ENCODE measurements around the gene NOTCH3.

Gene NOTCH3

GRCh38 chr19:15195371-15196334 is 5.1 kb downstream of the NOTCH3 start:
- DNase-seq: peak in 1 of 2 donors; percentile 25

GRCh38 chr19:15194938-15195337 is 5.9 kb downstream of the NOTCH3 start:
- no peak for DNase-seq

- no peak for DNase-seq
Measured at GRCh38 chr19:15191982-15192381, 8.8 kb downstream of the NOTCH3 start.

DNA sequence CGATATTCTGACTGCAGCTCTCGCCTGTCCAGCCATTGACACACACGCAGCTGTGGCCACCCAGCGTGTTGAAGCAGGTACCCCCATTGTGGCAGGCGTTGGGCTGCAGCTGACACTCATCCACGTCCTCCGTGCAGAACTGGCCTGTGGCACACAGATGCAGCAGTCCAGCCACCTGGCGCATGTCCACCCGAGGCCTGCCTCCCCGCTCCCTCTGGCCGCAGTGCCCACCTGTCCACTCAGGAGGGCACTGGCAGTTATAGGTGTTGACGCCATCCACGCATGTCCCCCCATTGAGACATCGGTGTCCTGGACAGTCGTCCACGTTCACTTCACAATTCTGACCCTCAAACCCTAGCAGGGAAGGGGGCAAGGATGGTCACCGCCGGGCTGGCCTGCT is 9.3 kb downstream of the NOTCH3 start:
- no peak for DNase-seq

GRCh38 chr19:15188851-15189250 is 11.9 kb downstream of the NOTCH3 start:
- no peak for DNase-seq

DNA sequence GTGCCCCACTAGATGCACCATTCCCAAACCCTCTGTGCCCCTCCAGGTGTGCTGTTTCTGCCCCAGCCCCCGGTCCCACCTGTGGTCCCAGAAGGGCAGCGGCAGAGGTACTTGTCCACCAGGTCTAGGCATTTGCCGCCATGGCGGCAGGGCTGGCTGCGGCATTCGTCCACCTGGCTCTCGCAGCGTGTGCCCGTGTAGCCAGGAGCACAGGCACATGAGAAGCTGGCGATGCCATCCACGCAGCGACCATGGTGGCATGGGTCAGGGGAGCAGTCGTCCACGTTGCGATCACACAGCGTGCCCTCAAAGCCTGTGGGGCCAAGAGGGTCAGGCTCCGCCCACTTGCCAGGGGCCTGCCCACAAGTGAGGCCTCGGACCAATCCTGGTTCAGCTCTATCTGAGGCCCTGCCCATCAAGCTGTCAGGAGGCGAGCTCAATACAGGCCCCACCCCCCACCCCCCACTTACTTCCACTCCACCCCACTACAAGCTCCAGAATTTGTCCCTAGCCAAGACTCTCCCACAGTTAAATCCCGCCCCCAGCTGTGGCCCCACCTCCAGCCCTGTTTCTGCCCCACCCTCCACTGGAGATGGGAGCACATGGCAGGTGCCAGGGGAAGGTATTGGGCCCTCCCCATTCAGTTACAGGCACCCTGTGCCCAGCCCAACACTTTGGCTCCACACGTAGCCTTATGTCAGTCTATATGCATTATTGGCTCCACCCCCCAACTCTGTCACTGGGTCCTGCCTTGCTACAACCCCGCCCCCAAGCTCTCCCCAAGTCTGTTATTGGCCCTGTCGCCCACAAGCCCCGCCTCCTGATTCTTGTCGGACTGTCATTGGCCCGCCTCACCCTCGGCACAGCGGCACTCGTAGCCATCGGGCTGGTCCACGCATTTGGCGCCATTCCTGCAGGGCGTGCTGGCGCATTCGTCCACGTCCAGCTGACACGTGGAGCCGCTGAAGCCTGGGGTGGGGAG is 13.5 kb downstream of the NOTCH3 start:
- no peak for DNase-seq

- DNase-seq: no peak
Measured at GRCh38 chr19:15185188-15185587, 15.6 kb downstream of the NOTCH3 start.

DNA sequence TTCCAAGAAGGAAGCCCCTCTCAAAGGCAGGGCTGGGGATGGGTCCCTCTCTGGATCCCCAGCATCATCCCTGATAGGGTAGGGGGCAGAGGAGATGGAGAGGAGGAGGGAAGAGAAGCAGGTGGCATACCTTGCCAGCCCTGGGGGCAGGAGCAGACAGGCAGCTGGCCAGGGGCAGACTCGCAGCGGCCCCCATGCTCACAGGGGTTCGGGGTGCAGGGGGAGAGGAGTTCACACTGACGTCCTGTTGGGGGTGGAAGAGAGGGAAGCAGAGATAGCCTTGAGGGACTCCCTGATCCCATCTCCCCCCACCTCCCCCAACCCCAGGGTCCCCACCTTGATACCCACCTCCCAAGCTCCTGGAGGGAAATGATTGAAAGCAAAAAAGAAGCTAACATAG is 16.0 kb downstream of the NOTCH3 start:
- no peak for DNase-seq

DNA sequence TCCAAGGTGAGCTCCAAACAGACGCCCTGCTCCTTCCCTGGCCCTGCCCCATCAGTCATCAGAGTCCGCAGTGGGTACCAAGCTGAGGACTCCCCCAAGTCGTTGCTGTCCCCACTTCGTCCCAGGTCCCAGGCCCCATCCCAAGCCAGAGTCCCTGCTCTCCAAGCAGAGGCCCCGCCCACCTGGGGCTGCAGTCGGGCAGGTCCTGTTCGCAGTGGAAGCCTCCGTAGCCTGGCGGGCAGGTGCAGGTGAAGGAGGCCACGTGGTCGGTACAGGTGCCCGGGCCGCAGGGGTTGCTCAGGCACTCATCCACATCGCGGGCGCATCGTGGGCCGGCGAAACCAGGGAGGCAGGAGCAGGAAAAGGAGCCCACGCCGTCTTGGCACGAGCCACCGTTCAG is 19.4 kb downstream of the NOTCH3 start:
- no peak for DNase-seq

DNA sequence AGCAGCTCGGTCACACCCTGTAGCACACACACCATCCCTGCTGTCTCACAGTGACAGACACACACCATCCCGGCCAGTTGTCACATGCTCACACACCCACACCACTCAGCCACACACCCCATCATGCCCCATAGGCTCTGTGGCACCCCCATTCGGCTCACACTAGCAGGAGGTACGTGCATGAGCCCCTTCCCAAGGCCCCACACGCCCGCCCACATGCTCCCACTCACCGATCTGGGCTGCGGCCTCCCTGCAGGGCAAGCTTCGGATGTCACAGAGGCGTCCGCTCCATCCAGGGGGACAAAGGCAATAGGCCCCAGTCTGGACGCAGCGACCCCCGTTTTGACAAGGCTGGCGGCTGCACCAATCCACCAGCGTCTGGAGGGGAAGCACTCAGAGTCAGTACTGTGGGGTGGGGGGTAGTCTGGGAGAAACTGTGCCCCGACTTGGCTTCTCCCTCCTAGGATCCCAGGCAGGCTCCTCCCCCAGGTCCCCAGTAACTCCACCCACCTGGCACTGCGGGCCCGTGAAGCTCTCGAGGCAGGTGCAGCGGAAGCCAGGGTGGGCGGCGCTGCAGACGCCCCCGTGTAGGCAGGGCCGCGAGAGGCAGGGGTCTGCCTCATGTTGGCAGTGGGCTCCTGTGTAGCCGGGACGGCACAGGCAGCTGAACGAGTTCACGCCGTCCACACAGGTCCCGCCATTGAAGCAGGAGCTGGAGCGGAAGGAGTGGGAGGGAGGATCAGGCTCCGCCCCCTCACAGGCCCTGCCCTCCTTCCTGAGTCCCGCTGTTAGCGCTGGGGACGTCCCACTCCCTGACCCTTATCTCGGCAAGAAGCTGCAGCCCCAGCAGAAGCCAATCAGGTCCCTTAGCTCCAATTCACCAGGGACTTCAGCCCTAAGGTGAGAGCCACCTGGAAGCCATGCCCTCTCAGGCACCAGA is 20.1 kb downstream of the NOTCH3 start:
- no peak for DNase-seq

GRCh38 chr19:15178629-15179308 is 22.0 kb downstream of the NOTCH3 start:
- DNase-seq: no peak

DNA sequence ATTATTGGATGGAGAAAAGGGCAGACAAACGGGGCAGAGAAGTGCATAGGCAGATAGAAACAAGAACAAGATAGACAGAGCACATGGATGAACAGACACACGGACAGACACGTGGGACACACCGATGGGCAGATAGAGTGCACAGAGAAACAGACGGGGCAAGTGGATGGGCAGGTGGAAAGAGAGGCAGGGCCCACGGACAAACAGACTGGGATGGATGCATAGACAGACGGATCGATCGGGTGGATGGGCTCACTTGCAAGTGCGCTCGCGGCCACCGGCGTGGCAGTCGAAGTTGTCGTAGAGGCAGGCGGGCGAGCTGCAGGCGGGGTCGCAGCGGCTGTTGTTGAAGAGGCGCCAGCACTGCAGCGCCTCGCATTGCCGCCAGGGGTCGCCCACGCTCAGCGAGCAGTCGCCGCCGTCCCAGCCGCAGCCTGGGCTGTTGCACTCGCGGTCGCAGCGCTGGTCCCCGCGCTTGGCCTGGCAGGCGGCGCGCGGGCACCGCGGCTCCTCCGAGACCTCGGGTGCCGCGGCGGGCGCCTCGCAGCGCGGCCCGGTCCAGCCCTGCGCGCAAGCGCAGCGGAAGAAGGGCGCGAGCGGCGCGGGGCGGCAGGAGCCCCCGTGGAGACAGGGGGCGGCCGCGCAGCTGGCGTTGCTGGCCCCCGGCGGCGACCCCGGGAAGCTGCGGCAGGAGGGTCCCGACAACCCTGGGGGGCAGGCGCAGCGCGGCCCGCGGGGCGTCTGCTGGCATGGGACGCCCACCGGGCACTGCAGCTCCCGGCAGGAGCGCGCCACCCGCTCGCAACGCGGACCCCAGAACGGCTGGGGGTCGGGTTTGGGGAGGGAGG is 23.3 kb downstream of the NOTCH3 start:
- peak; percentile 83 to 84 for DNase-seq

GRCh38 chr19:15175609-15176008 is 25.2 kb downstream of the NOTCH3 start:
- DNase-seq: no peak

DNA sequence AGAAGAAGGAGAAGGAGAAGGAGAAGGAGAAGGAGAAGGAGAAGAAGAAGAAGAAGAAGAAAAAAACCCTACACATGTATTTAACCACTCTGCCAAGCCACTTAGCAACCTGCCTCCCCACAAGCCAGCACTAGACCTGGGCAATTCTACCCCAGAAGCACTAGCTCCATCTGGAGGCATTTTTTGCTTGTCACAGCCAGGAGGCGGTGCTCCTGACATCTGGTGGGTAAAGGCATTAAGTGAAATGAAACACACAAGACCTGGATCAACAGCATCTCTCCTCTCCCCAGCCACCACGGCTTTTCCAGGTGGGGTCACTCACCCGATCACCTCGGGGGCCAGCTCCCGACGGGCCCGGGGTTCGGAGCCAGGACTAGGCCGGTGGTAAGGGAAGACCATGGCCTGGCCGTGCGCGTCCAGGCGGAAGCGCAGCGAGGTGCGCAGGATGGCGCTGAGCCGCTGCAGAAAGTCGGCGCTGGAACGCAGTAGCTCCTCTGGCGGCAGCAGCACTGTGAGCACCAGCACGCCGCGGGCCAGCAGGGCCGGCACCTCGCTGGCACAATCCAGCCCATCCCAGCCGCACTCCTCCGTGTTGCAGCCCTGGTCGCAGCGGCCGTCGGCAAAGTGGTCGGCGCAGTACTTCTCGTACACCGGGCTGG is 26.9 kb downstream of the NOTCH3 start:
- DNase-seq: no peak

GRCh38 chr19:15170345-15170744 is 30.4 kb downstream of the NOTCH3 start:
- no peak for DNase-seq

- no peak for DNase-seq
Measured at GRCh38 chr19:15169541-15170285, 31.1 kb downstream of the NOTCH3 start.

DNA sequence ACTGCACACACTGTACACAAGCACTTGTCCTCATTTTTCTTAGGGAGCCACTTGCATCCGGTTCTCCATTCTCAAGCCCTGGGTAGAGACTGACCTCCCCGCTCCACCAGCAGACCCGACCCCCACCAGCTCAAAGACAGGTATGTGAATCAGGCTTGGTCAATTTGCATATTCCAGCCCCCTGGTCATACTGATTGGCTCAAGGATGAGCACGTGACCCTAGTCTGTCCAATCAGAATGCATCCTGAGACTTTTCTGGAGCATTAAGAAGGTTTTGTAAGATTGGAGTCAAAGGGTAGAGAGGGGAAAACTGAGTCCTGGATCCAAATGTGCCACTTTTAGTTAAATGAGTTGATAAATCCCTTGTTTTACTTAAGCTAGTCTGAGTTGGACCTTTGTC is 34.1 kb downstream of the NOTCH3 start:
- DNase-seq: no peak

DNA sequence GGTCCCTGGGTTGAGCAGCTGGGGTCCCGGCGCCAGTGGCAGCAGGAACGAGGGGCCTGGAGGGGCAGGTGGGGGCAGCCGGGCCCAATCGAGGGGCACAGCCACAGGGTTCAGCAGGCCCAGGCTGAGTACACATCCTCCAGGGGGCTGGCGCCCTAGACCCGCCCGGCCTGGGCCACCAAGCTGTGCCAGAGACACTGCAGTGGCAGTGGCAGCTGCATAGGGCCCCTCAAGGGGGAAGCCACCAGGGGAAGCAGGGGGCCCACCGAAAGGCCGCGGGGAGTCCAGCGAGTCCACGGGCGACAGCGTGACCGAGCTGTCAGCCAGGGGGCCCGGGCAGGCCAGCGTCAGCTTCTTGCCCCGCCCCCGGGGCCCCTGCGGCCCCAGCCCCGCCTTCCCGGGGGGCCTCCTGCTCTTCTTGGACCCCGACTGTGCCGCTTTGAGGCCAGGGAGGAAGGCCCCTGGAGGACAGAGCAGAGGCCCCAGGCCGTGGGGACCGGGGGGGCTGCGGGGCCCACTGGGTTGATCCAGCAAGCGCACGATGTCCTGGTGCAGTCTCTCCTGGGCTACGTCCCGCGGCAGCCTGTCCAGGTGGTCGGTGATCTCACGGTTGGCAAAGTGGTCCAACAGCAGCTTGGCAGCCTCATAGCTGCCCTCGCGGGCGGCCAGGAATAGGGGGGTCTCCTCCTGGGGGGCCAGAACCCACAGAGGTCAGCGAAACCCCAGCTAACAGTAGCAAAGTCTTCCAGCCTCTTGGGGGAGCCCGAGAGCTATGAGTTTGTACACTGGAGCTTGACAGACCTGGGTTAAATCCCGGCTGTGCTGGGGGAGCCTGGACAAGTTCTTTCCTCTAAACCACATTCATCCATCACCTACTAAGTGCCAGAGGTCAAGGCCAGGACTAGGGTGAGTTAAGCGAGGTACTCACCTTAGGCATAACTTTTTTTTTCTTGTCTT is 39.5 kb downstream of the NOTCH3 start:
- DNase-seq: no peak
